ENCODE measurements around the gene RANBP3L. TPM values are rescaled to one million over a fixed set of nuclear protein-coding genes. Genes with fewer than 3 reads are reported as not detected.
"Not testable (repeated sequence)": the region's sequence is repeated elsewhere in the genome, so short reads cannot be mapped to it uniquely, and the experiment has no call there.

The RANBP3L gene
- polyA plus RNA-seq, 2 of the 4 experiments (the other 2 are of a cell fraction) = not detected

DNA sequence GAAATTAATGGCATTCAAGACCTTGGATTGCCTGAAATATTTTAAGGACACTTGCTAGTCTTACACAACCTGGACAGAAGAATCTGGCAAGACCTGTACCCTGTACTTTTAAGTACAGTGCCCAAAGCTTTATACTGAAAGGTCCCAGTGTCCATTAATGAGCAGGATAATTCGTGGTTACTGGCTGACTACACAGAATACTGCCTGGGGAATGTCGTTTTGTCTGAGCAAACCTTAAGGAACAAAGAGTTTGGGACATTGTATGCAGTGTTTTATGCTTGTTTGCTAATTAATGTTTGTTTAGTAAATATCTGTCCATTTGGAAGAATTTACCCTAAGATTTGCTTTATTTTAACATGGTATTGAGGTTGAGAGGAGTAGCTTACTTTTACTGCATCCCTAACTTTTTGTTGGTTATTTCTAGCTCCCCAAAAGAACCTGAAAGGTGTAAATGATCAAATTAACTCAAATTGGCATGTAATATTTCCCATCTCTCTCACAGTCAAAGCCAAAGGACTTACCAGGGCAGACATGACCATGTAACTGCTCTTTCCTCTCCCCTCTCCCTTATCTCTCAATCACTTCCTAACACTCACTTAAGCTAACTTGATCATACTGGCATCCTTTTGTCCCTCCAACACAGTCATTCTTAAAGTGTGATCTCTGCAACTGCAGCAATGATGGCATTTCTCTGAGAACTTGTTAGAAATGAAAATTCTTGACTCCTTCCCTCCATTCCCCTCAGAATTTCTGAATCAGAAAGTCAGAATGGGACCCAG lies 15.7 kb downstream of the RANBP3L start:
- ChIA-PET CTCF (interaction anchor here (0.5 to 0.8 kb wide), 2 partner anchors 9 to 41 kb away, joined by 3 to 4 read pairs; no protein-coding TSS in a partner anchor), POLR2A (no interaction called here)
- ATAC-seq (no peak), FAIRE-seq (no peak), DNase-seq (ENCODE audit: low read depth in 1 of 2, low spot score in 1 of 2) (no peak)
- no peaks in the 10 kb centered on the region for H3K9me3 ChIP-seq
- H3K27ac ChIP-seq = no peak overlapping the region
- no peak overlapping the region for H3K4me3 ChIP-seq
- WGBS (ENCODE audit: missing lambda C conversion rate) = 0% methylated on average over 2 of the region's 2 CpGs
- no peaks in the 10 kb centered on the region for H3K4me1 ChIP-seq
- TF ChIP-seq FOSB (CRISPR knock-in tag; IDR thresholded peaks at IDR 0.05) = no peak
- TF ChIP-seq, protein P1, sequence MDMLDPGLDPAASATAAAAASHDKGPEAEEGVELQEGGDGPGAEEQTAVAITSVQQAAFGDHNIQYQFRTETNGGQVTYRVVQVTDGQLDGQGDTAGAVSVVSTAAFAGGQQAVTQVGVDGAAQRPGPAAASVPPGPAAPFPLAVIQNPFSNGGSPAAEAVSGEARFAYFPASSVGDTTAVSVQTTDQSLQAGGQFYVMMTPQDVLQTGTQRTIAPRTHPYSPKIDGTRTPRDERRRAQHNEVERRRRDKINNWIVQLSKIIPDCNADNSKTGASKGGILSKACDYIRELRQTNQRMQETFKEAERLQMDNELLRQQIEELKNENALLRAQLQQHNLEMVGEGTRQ (IDR thresholded peaks at IDR 0.05) = no peak
- no peak for TF ChIP-seq RFX5 (IDR thresholded peaks at IDR 0.05)
- no peak for TF ChIP-seq HOXB13 (CRISPR knock-in tag; IDR thresholded peaks at IDR 0.05; ENCODE audit: low read depth)
- no peak for TF ChIP-seq CEBPB (IDR thresholded peaks at IDR 0.05)
- no peak for TF ChIP-seq GATA3 (IDR thresholded peaks at IDR 0.05; ENCODE audit: borderline replicate concordance)
- no peak for TF ChIP-seq EHMT2 (IDR thresholded peaks at IDR 0.05; ENCODE audit: low read depth)
- TF ChIP-seq CBX2 (IDR thresholded peaks at IDR 0.05; ENCODE audit: borderline replicate concordance, low read depth) = no peak
- no peak overlapping the region for H3K4me2 ChIP-seq

DNA sequence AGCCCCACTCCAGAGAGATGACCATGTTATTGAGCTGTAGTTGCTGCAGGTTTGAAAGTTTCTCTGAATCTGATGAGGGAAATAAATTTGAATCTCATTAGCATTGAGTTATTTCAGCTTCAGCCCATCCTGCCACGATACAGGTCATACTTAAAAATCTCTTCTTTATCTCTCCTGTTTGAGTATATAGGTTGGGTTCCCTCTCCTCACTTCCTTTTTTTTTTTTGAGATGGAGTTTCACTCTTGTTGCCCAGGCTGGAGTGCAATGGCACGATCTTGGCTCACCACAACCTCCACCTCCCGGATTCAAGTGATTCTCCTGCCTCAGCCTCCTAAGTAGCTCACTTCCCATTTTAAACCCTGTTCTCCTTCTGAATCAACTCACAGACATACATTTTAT lies 17.9 kb downstream of the RANBP3L start:
- H3K4me2 ChIP-seq; POLR2A ChIA-PET; H3K27ac ChIP-seq; H3K4me3 ChIP-seq; DNase-seq (ENCODE audit: low read depth in 1 of 2, low spot score in 1 of 2); FAIRE-seq; H3K4me1 ChIP-seq; ATAC-seq; H3K9me3 ChIP-seq: not testable (repeated sequence)
- CTCF ChIA-PET = interaction anchor here (2.2 kb wide), 1 partner anchor 10 kb away, joined by 8 read pairs; no protein-coding TSS in a partner anchor
- WGBS (ENCODE audit: missing lambda C conversion rate) = 44% methylated on average over 3 of the region's 3 CpGs

DNA sequence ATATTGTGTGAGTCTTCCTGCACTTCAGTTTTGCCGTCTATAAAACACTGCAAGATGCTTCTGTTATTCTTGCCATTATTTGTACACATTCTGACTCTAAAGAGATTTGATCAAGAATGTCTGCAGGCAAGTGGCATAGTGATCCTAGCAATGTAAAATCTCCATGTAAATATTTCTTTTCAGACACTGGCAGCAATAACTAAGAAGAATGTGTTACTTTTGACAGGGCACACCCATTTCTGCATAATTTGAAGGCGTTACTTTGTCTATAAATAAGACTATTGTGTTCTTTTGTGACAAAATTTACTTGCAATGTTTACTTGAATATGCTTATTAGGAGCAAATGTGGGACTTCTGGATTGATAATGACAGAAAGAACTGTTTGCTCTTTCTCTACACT lies 20.1 kb downstream of the RANBP3L start:
- Histone ChIP-seq H3K27ac (no peak overlapping the region), H3K4me3 (no peak overlapping the region), H3K4me1 (no peaks in the 10 kb centered on the region), H3K4me2 (no peak overlapping the region), H3K9me3 (no peaks in the 10 kb centered on the region)
- ATAC-seq (no peak), DNase-seq (ENCODE audit: low read depth in 1 of 2, low spot score in 1 of 2) (no peak), FAIRE-seq (no peak)
- POLR2A ChIA-PET = no interaction called here
- CTCF ChIA-PET = no interaction called here
- 19% methylated on average over 2 of the region's 2 CpGs for WGBS (ENCODE audit: missing lambda C conversion rate)
- TF ChIP-seq, protein P1 (IDR thresholded peaks at IDR 0.05) = no peak
- TF ChIP-seq, protein P2, sequence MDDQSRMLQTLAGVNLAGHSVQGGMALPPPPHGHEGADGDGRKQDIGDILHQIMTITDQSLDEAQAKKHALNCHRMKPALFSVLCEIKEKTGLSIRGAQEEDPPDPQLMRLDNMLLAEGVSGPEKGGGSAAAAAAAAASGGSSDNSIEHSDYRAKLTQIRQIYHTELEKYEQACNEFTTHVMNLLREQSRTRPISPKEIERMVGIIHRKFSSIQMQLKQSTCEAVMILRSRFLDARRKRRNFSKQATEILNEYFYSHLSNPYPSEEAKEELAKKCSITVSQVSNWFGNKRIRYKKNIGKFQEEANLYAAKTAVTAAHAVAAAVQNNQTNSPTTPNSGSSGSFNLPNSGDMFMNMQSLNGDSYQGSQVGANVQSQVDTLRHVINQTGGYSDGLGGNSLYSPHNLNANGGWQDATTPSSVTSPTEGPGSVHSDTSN (IDR thresholded peaks at IDR 0.05) = no peak
- no peak for TF ChIP-seq EHF (CRISPR knock-in tag; IDR thresholded peaks at IDR 0.05)
- TF ChIP-seq RAD21 (conservative IDR thresholded peaks at IDR 0.05 in 1 of 2, IDR thresholded peaks at IDR 0.05 in 1 of 2) = no peak
- TF ChIP-seq, protein P3, sequence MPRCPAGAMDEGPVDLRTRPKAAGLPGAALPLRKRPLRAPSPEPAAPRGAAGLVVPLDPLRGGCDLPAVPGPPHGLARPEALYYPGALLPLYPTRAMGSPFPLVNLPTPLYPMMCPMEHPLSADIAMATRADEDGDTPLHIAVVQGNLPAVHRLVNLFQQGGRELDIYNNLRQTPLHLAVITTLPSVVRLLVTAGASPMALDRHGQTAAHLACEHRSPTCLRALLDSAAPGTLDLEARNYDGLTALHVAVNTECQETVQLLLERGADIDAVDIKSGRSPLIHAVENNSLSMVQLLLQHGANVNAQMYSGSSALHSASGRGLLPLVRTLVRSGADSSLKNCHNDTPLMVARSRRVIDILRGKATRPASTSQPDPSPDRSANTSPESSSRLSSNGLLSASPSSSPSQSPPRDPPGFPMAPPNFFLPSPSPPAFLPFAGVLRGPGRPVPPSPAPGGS (IDR thresholded peaks at IDR 0.05) = no peak
- TF ChIP-seq RNF2 (IDR thresholded peaks at IDR 0.05; ENCODE audit: borderline replicate concordance, low read depth) = no peak
- TF ChIP-seq, protein P4, sequence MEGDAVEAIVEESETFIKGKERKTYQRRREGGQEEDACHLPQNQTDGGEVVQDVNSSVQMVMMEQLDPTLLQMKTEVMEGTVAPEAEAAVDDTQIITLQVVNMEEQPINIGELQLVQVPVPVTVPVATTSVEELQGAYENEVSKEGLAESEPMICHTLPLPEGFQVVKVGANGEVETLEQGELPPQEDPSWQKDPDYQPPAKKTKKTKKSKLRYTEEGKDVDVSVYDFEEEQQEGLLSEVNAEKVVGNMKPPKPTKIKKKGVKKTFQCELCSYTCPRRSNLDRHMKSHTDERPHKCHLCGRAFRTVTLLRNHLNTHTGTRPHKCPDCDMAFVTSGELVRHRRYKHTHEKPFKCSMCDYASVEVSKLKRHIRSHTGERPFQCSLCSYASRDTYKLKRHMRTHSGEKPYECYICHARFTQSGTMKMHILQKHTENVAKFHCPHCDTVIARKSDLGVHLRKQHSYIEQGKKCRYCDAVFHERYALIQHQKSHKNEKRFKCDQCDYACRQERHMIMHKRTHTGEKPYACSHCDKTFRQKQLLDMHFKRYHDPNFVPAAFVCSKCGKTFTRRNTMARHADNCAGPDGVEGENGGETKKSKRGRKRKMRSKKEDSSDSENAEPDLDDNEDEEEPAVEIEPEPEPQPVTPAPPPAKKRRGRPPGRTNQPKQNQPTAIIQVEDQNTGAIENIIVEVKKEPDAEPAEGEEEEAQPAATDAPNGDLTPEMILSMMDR (IDR thresholded peaks at IDR 0.05) = no peak
- no peak for TF ChIP-seq EHMT2 (IDR thresholded peaks at IDR 0.05; ENCODE audit: low read depth)
- no peak for TF ChIP-seq KDM1A (IDR thresholded peaks at IDR 0.05; ENCODE audit: low read depth)
- no peak for TF ChIP-seq CBX8 (IDR thresholded peaks at IDR 0.05)
- TF ChIP-seq, protein P5, sequence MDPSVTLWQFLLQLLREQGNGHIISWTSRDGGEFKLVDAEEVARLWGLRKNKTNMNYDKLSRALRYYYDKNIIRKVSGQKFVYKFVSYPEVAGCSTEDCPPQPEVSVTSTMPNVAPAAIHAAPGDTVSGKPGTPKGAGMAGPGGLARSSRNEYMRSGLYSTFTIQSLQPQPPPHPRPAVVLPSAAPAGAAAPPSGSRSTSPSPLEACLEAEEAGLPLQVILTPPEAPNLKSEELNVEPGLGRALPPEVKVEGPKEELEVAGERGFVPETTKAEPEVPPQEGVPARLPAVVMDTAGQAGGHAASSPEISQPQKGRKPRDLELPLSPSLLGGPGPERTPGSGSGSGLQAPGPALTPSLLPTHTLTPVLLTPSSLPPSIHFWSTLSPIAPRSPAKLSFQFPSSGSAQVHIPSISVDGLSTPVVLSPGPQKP (IDR thresholded peaks at IDR 0.05; ENCODE audit: low read depth, low read length) = no peak

Data from A549 (cell line).